Common myeloid progenitor, CD34-positive (primary cell): Measurements from ENCODE around the gene PLA2G5. TPM values are rescaled to one million over a fixed set of nuclear protein-coding genes. Genes with fewer than 3 reads are reported as not detected.
"Not testable (repeated sequence)": the region's sequence is repeated elsewhere in the genome, so short reads cannot be mapped to it uniquely, and the experiment has no call there.

Source experiments
- CTCF ChIA-PET: fragments of 350-600 bp; sonication (Branson Sonifier 250); formaldehyde crosslinking; loops from one replicate; lab custom pipeline; 2021; ENCODE audit warnings: antibody characterized with exemption; lab: Charles Lee
- POLR2A ChIA-PET: fragments of 350-600 bp; sonication (Branson Sonifier 250); formaldehyde crosslinking; loops from one replicate; lab custom pipeline; 2021; ENCODE audit warnings: antibody characterized with exemption; lab: Charles Lee
- DNase-seq, 3 donors: peaks; one replicate each; pipeline versions ENCODE4 v3.0.0 to v3.0.0-alpha.2; 2013
- H3K27ac ChIP-seq, 2 experiments: 1 replicate in 1 of 2; 2 replicates in 1 of 2; pipeline ENCODE4 v1.7.0; 2013; ENCODE audit warnings: inconsistent platforms in 2 of 2, low read length in 2 of 2, mild to moderate bottlenecking in 2 of 2, low read depth in 1 of 2, moderate library complexity in 1 of 2; ENCODE audit not compliant: severe bottlenecking in 2 of 2, insufficient read depth in 1 of 2, poor library complexity in 1 of 2
- H3K27me3 ChIP-seq, 5 experiments: replicated peaks in 2 of 5; 1 replicate in 3 of 5; 2 replicates in 2 of 5; pipeline versions ENCODE4 v1.6.1 to v1.7.0; 2013; ENCODE audit warnings: low read length in 4 of 5, mild to moderate bottlenecking in 2 of 5, moderate library complexity in 2 of 5, inconsistent platforms in 1 of 5; ENCODE audit not compliant: insufficient read depth in 5 of 5, control insufficient read depth in 4 of 5
- H3K36me3 ChIP-seq, 4 experiments: 1 replicate in 2 of 4; 2 replicates in 2 of 4; pipeline versions ENCODE4 v1.6.1 to v1.7.0; 2013; ENCODE audit warnings: low read length in 3 of 4, control low read depth in 1 of 4, mild to moderate bottlenecking in 1 of 4; ENCODE audit not compliant: control insufficient read depth in 4 of 4, insufficient read depth in 4 of 4
- H3K4me1 ChIP-seq, 4 experiments: 1 replicate in 3 of 4; 2 replicates in 1 of 4; pipeline versions ENCODE4 v1.6.1 to v1.7.1; 2013; ENCODE audit warnings: low read length in 3 of 4, mild to moderate bottlenecking in 3 of 4, control low read depth in 1 of 4, inconsistent platforms in 1 of 4, moderate library complexity in 1 of 4; ENCODE audit not compliant: control insufficient read depth in 4 of 4, insufficient read depth in 4 of 4; ENCODE audit errors: control extremely low read depth in 1 of 4
- H3K4me3 ChIP-seq, 7 experiments: 1 replicate in 4 of 7; 2 replicates in 3 of 7; pipeline versions ENCODE4 v1.5.1 to v1.7.0; 2013; ENCODE audit warnings: mild to moderate bottlenecking in 7 of 7, low read length in 6 of 7, moderate library complexity in 6 of 7, inconsistent platforms in 2 of 7, low read depth in 2 of 7, control low read depth in 1 of 7; ENCODE audit not compliant: insufficient read depth in 4 of 7, control insufficient read depth in 1 of 7; ENCODE audit errors: extremely low read depth in 1 of 7
- H3K9me3 ChIP-seq, 5 experiments: 1 replicate in 4 of 5; 2 replicates in 1 of 5; pipeline versions ENCODE4 v1.6.1 to v1.7.1; 2013; ENCODE audit warnings: low read length in 4 of 5, mild to moderate bottlenecking in 2 of 5, inconsistent platforms in 1 of 5, low read depth in 1 of 5, moderate library complexity in 1 of 5; ENCODE audit not compliant: control insufficient read depth in 4 of 5, insufficient read depth in 2 of 5; ENCODE audit errors: control extremely low read depth in 1 of 5
- WGBS: methylation state at CpG from one replicate; pipeline ENCODE4 v1.1.5; 2013; ENCODE audit not compliant: insufficient coverage; 5-methylcytosine and 5-hydroxymethylcytosine counted together
- polyA plus RNA-seq: library from polyadenylated mRNA; unstranded; fragments of 120-200 nt; gene quantifications from one replicate; pipeline ENCODE4 v1.2.1, GENCODE V29; 2013

Gene PLA2G5
- polyA plus RNA-seq = not detected

- WGBS = 69% methylated on average over 7 of the region's 7 CpGs
- H3K27me3 ChIP-seq = peaks cover 0 to 3% (median 0%) of the 10 kb centered on the region in 5 experiments
- DNase-seq = no peak
- no peak within 1 kb of the TSS for H3K4me3 ChIP-seq
- H3K4me1 ChIP-seq = no peaks in the 10 kb centered on the region
- H3K9me3 ChIP-seq = no peaks in the 10 kb centered on the region
- no peak within 1 kb of the TSS for H3K27ac ChIP-seq
- no peaks in the 10 kb centered on the region for H3K36me3 ChIP-seq
- CTCF ChIA-PET = no interaction called here
- POLR2A ChIA-PET = no interaction called here
Measured at GRCh38 chr1:20069874-20070273, at the start of gene PLA2G5. Gene PLA2G5, plus strand, starts transcription at chr1:20070194. Its CDS starts 14,637 bp downstream, at chr1:20084831.

GRCh38 chr1:20028125-20028524 is 41.9 kb upstream of the PLA2G5 start:
- no peak for DNase-seq
- ChIA-PET CTCF (no interaction called here), POLR2A (no interaction called here)
- Histone ChIP-seq H3K36me3 (no peaks in the 10 kb centered on the region), H3K4me1 (no peaks in the 10 kb centered on the region), H3K27ac (no peak overlapping the region), H3K4me3 (no peak overlapping the region), H3K9me3 (peaks cover 0 to 9% (median 0%) of the 10 kb centered on the region in 5 experiments), H3K27me3 (peaks cover 0 to 27% (median 2%) of the 10 kb centered on the region in 5 experiments)
- 97% methylated on average over 4 of the region's 5 CpGs for WGBS

- H3K27me3 ChIP-seq = peaks cover 0 to 27% (median 2%) of the 10 kb centered on the region in 5 experiments
- H3K9me3 ChIP-seq = peaks cover 0 to 9% (median 0%) of the 10 kb centered on the region in 5 experiments
- H3K36me3 ChIP-seq = no peaks in the 10 kb centered on the region
- 96% methylated on average over 5 of the region's 5 CpGs for WGBS
- no peak for DNase-seq
- H3K4me1 ChIP-seq = no peaks in the 10 kb centered on the region
- no peak overlapping the region for H3K4me3 ChIP-seq
- CTCF ChIA-PET = no interaction called here
- POLR2A ChIA-PET = no interaction called here
- H3K27ac ChIP-seq = no peak overlapping the region
Measured at GRCh38 chr1:20028726-20029125, 41.3 kb upstream of the PLA2G5 start.

GRCh38 chr1:20029178-20029912 is 40.6 kb upstream of the PLA2G5 start:
- WGBS = 84% methylated on average over 16 of the region's 20 CpGs

GRCh38 chr1:20030436-20031151 is 39.4 kb upstream of the PLA2G5 start:
- H3K4me1 ChIP-seq, CTCF ChIA-PET, POLR2A ChIA-PET, DNase-seq, H3K4me3 ChIP-seq, H3K27ac ChIP-seq, H3K36me3 ChIP-seq: not testable (repeated sequence)
- peaks cover 0 to 23% (median 4%) of the 10 kb centered on the region in 5 experiments for H3K9me3 ChIP-seq
- H3K27me3 ChIP-seq = peaks cover 0 to 29% (median 2%) of the 10 kb centered on the region in 5 experiments
- 98% methylated on average over 6 of the region's 6 CpGs for WGBS

More at GRCh38 chr1:20029178-20029912, 40.6 kb upstream of the PLA2G5 start:
- Histone ChIP-seq H3K36me3 (no peaks in the 10 kb centered on the region), H3K4me3 (no peak overlapping the region), H3K27ac (no peak overlapping the region), H3K27me3 (peaks cover 0 to 27% (median 2%) of the 10 kb centered on the region in 5 experiments), H3K4me1 (no peaks in the 10 kb centered on the region), H3K9me3 (peaks cover 0 to 13% (median 0%) of the 10 kb centered on the region in 5 experiments)
- ChIA-PET POLR2A (no interaction called here), CTCF (no interaction called here)
- DNase-seq = no peak

GRCh38 chr1:20031161-20031560 is 38.8 kb upstream of the PLA2G5 start:
- ChIA-PET POLR2A (no interaction called here), CTCF (no interaction called here)
- Histone ChIP-seq H3K4me3 (no peak overlapping the region), H3K9me3 (peaks cover 0 to 28% (median 4%) of the 10 kb centered on the region in 5 experiments), H3K4me1 (no peaks in the 10 kb centered on the region), H3K36me3 (no peaks in the 10 kb centered on the region), H3K27ac (no peak overlapping the region), H3K27me3 (peaks cover 0 to 29% (median 2%) of the 10 kb centered on the region in 5 experiments)
- DNase-seq = no peak
- WGBS = 25% methylated on average over 3 of the region's 5 CpGs

GRCh38 chr1:20031836-20032235 is 38.2 kb upstream of the PLA2G5 start:
- Histone ChIP-seq H3K4me3 (no peak overlapping the region), H3K27ac (no peak overlapping the region), H3K27me3 (peaks cover 0 to 29% (median 2%) of the 10 kb centered on the region in 5 experiments), H3K4me1 (no peaks in the 10 kb centered on the region), H3K36me3 (no peaks in the 10 kb centered on the region), H3K9me3 (peaks cover 0 to 31% (median 4%) of the 10 kb centered on the region in 5 experiments)
- ChIA-PET CTCF (no interaction called here), POLR2A (no interaction called here)
- 83% methylated on average over 2 of the region's 2 CpGs for WGBS
- no peak for DNase-seq
